Stimulated activated memory B cell treated with anti-CD40 and anti-IgM and Interleukin-4, amounts not matched to agents 10 μg/mL and 1 μg/mL and 100 μg/mL, for 72 hours (primary cell): ENCODE results near the gene CADPS2.

Source experiments
- ATAC-seq: fragments of 150-1000 bp; cut with Tn5 transposase; 2 replicates; pipeline ENCODE4 v1.10.0; 2021
- H3K27ac Mint-ChIP-seq: one replicate; pipeline ENCODE4 v1.8.0; 2022; ENCODE audit warnings: mild to moderate bottlenecking, mixed read lengths
- H3K27me3 Mint-ChIP-seq: one replicate; pipeline ENCODE4 v1.8.0; 2022; ENCODE audit warnings: mixed read lengths
- H3K36me3 Mint-ChIP-seq: one replicate; pipeline ENCODE4 v1.8.0; 2022; ENCODE audit warnings: mixed read lengths
- H3K4me1 Mint-ChIP-seq: one replicate; pipeline ENCODE4 v1.8.0; 2022; ENCODE audit warnings: mixed read lengths
- H3K4me3 Mint-ChIP-seq: one replicate; pipeline ENCODE4 v1.8.0; 2022; ENCODE audit warnings: mild to moderate bottlenecking, moderate library complexity, mixed read lengths
- H3K9me3 Mint-ChIP-seq: one replicate; pipeline ENCODE4 v1.8.0; 2022; ENCODE audit warnings: mixed read lengths

CADPS2 gene

GRCh38 chr7:122339145-122339904, 546.9 kb downstream of the CADPS2 start:
- Mint-ChIP-seq H3K4me3 (no peak overlapping the region), H3K9me3 (no peaks in the 10 kb centered on the region), H3K27ac (no peak overlapping the region), H3K27me3 (no peaks in the 10 kb centered on the region), H3K36me3 (no peaks in the 10 kb centered on the region), H3K4me1 (no peaks in the 10 kb centered on the region)
- ATAC-seq, result no peak

GRCh38 chr7:122337011-122337410, 549.2 kb downstream of the CADPS2 start:
- Mint-ChIP-seq H3K27ac (no peak overlapping the region), H3K9me3 (no peaks in the 10 kb centered on the region), H3K4me3 (no peak overlapping the region), H3K4me1 (no peaks in the 10 kb centered on the region), H3K36me3 (no peaks in the 10 kb centered on the region), H3K27me3 (no peaks in the 10 kb centered on the region)
- ATAC-seq, result no peak

GRCh38 chr7:122329145-122329802, 557.0 kb downstream of the CADPS2 start:
- H3K9me3 Mint-ChIP-seq, result no peaks in the 10 kb centered on the region
- no peak overlapping the region for H3K27ac Mint-ChIP-seq
- H3K4me3 Mint-ChIP-seq, result no peak overlapping the region
- no peaks in the 10 kb centered on the region for H3K4me1 Mint-ChIP-seq
- H3K36me3 Mint-ChIP-seq, result no peaks in the 10 kb centered on the region
- H3K27me3 Mint-ChIP-seq, result no peaks in the 10 kb centered on the region
- ATAC-seq, result no peak

- Mint-ChIP-seq H3K36me3 (no peaks in the 10 kb centered on the region), H3K9me3 (no peaks in the 10 kb centered on the region), H3K4me3 (no peak overlapping the region), H3K27me3 (no peaks in the 10 kb centered on the region), H3K4me1 (no peaks in the 10 kb centered on the region), H3K27ac (no peak overlapping the region)
- no peak for ATAC-seq
Measured at GRCh38 chr7:122327969-122328368, 558.3 kb downstream of the CADPS2 start.

GRCh38 chr7:122316467-122317388, 569.5 kb downstream of the CADPS2 start:
- Mint-ChIP-seq H3K36me3 (no peaks in the 10 kb centered on the region), H3K27ac (no peak overlapping the region), H3K9me3 (no peaks in the 10 kb centered on the region), H3K4me1 (no peaks in the 10 kb centered on the region), H3K4me3 (no peak overlapping the region), H3K27me3 (peaks cover 52% of the 10 kb centered on the region)
- no peak for ATAC-seq

GRCh38 chr7:122315507-122316466, 570.5 kb downstream of the CADPS2 start:
- H3K27ac Mint-ChIP-seq, result no peak overlapping the region
- H3K4me3 Mint-ChIP-seq, result no peak overlapping the region
- H3K27me3 Mint-ChIP-seq, result peaks cover 61% of the 10 kb centered on the region
- no peaks in the 10 kb centered on the region for H3K36me3 Mint-ChIP-seq
- ATAC-seq, result no peak
- no peaks in the 10 kb centered on the region for H3K9me3 Mint-ChIP-seq
- no peaks in the 10 kb centered on the region for H3K4me1 Mint-ChIP-seq

GRCh38 chr7:122314284-122314683, 572.0 kb downstream of the CADPS2 start:
- Mint-ChIP-seq H3K9me3 (no peaks in the 10 kb centered on the region), H3K27ac (no peak overlapping the region), H3K4me3 (no peak overlapping the region), H3K27me3 (peaks cover 72% of the 10 kb centered on the region), H3K36me3 (no peaks in the 10 kb centered on the region), H3K4me1 (no peaks in the 10 kb centered on the region)
- no peak for ATAC-seq

- no peaks in the 10 kb centered on the region for H3K9me3 Mint-ChIP-seq
- H3K36me3 Mint-ChIP-seq, result no peaks in the 10 kb centered on the region
- no peak overlapping the region for H3K27ac Mint-ChIP-seq
- no peak for ATAC-seq
- peaks cover 78% of the 10 kb centered on the region for H3K27me3 Mint-ChIP-seq
- no peaks in the 10 kb centered on the region for H3K4me1 Mint-ChIP-seq
- no peak overlapping the region for H3K4me3 Mint-ChIP-seq
Measured at GRCh38 chr7:122312789-122313188, 573.5 kb downstream of the CADPS2 start.

GRCh38 chr7:122311734-122312450, 574.4 kb downstream of the CADPS2 start:
- no peak overlapping the region for H3K4me3 Mint-ChIP-seq
- H3K4me1 Mint-ChIP-seq, result no peaks in the 10 kb centered on the region
- peaks cover 71% of the 10 kb centered on the region for H3K27me3 Mint-ChIP-seq
- H3K36me3 Mint-ChIP-seq, result no peaks in the 10 kb centered on the region
- H3K27ac Mint-ChIP-seq, result no peak overlapping the region
- no peak for ATAC-seq
- no peaks in the 10 kb centered on the region for H3K9me3 Mint-ChIP-seq

- H3K36me3 Mint-ChIP-seq, result no peaks in the 10 kb centered on the region
- H3K27ac Mint-ChIP-seq, result no peak overlapping the region
- H3K4me3 Mint-ChIP-seq, result no peak overlapping the region
- no peaks in the 10 kb centered on the region for H3K9me3 Mint-ChIP-seq
- H3K4me1 Mint-ChIP-seq, result no peaks in the 10 kb centered on the region
- H3K27me3 Mint-ChIP-seq, result peaks cover 71% of the 10 kb centered on the region
- ATAC-seq, result no peak
Measured at GRCh38 chr7:122311050-122311700, 575.1 kb downstream of the CADPS2 start.

GRCh38 chr7:122310119-122311021, 575.9 kb downstream of the CADPS2 start:
- ATAC-seq, result no peak
- no peak overlapping the region for H3K4me3 Mint-ChIP-seq
- no peaks in the 10 kb centered on the region for H3K9me3 Mint-ChIP-seq
- peaks cover 6% of the 10 kb centered on the region for H3K4me1 Mint-ChIP-seq
- no peaks in the 10 kb centered on the region for H3K36me3 Mint-ChIP-seq
- H3K27ac Mint-ChIP-seq, result no peak overlapping the region
- H3K27me3 Mint-ChIP-seq, result peaks cover 71% of the 10 kb centered on the region

- Mint-ChIP-seq H3K9me3 (no peaks in the 10 kb centered on the region), H3K27me3 (peaks cover 71% of the 10 kb centered on the region), H3K27ac (no peak overlapping the region), H3K36me3 (no peaks in the 10 kb centered on the region), H3K4me1 (peaks cover 6% of the 10 kb centered on the region), H3K4me3 (no peak overlapping the region)
- no peak for ATAC-seq
Measured at GRCh38 chr7:122309421-122309820, 576.8 kb downstream of the CADPS2 start.

- Mint-ChIP-seq H3K27me3 (peaks cover 86% of the 10 kb centered on the region), H3K4me3 (no peak overlapping the region), H3K36me3 (no peaks in the 10 kb centered on the region), H3K4me1 (peaks cover 6% of the 10 kb centered on the region), H3K27ac (no peak overlapping the region), H3K9me3 (peaks cover 4% of the 10 kb centered on the region)
- ATAC-seq, result no peak
Measured at GRCh38 chr7:122307228-122307621, 579.0 kb downstream of the CADPS2 start.
